Glomerular visceral epithelial cell (primary cell): Measurements from ENCODE around the gene IL1RAPL1.
"Not testable (repeated sequence)": the region's sequence is repeated elsewhere in the genome, so short reads cannot be mapped to it uniquely, and the experiment has no call there.

Experiments used
- DNase-seq: peaks from one replicate; pipeline ENCODE4 v3.0.0-alpha.2; 2016; ENCODE audit errors: extremely low spot score

The IL1RAPL1 gene

DNA sequence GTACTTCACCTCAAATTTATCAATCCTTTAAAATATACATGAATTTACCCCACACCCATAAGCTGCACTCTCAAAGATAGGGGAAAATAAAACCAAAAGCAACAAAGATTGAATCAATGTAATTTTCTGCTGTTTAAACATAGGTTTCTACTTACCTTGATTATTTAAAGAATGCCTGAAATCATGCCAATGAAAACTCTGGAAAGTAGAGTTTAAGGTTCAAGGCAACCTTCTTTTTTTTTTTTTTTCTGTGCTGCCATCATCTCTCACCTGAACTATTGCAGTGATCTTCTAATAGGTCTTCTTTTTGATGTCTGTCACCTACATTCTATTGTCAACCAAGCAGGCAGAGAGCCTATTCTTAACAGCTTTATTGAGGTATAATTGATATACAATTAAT lies 682.1 kb downstream of the IL1RAPL1 start:
- DNase-seq: no peak

DNA sequence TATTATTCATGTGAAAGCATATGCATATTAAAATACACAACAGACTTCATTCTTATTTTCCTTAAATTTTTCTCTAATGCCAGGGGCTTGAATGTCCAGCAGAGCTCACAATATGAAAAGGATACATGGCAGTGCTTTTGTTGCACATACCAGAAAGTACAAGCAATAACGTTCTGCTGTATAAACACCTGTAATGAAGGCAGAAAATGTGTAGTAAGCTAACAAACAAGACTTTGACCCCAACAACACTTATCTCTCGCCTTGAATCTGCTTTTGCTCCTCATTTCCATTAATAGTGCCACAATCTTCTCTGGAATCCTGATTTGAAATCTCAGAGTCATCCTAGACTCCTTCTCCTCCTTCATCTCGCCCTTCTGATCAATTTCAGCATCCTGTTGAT lies 687.3 kb downstream of the IL1RAPL1 start:
- DNase-seq: no peak

DNA sequence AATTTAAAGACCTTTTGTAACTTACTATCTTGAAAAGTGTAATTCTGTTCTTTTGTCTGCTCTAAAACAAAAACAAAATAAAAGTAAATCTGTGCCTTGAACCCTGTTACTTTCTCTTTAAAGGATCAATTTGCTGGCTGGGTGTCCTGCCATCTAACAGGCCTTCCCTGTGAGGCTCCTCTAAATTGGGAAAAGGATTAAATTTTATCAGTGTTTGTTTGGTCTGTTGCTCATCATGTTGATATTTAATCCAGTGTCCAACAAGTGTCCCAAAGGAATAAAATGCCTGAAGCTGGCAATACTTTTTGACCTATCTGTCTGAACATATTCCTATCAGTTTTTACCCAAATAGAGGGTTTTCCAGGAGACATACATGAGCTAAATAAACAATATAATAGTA lies 688.7 kb downstream of the IL1RAPL1 start:
- DNase-seq: no peak

DNA sequence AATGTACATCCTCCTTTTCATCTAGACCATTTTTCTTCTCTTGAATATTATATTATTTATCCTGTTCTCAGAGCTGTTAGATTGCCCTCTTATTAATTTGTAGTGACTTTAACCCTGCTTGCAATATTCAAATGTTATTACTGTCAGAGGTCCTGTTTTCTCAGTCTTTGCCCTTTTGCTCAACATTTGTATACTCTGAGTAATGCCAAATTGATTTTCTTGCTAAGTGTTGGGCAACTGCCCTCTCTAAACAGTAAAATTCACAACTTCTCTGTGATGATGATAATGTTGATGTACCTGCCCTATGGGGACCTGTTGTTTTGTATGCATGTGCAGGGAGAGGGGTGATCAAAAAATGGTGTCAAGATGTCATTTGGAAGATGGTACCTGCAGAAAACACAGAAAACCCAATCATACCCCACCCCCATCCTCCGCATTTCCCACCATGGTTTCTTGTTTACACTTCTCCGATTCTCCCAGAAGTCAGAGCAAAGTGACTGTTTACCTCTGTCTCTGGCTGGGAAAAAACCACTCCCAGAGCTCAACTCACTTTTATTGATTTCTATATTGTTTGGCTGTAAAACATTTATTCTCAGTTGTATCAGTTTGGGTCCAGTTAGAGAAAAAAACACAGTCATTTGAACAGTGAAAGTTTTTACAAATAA lies 694.0 kb downstream of the IL1RAPL1 start:
- no peak for DNase-seq

DNA sequence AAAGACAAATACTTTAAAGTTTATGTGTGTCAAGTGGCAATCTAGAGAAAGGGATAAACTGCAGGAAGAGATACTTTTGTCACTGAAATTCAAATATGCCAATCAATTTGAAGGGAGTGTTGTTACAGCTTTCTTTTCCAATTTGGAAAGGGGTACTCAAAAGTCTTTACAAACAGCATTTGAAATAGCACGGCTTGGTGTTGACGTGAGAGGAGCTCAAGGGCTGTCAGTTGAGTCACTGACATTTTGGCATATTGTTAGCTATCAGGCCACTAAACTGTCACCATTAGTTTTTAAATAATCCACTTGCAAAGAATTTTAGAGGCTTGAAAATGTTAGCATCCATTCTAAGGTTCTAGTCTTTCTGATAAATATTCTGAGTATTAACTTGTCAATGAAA lies 698.4 kb downstream of the IL1RAPL1 start:
- DNase-seq: no peak

DNA sequence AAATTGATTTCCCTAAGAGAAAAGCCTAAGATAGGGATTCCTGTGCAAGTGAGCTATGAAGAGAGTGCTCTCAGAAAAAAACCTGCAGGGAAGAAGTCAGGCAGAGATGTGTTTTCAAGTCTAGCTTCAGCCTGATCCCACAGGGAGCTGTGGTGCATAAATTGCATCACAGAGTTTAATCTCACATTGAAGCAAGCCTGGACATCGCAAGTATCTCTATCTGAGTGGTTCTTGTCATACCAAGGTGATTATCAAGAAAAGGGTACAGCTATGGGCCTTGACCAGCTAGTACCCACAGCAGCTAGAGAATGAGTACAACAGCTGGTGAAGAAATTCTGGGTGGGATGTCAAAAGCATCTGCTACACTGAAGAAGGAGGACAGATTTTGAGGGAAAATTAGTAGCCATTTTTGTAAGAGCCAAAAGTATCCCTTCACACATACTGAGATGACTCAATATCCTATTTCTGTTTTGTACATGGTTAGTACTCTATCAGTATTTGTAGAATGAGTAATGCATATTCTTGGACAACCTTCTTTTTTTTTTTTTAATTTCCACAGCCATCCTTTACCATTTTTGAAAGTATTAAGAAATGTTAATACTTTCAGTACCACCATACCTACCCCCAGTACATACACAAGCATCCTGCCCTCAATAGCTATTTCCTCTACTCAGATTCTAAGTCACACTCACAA lies 708.9 kb downstream of the IL1RAPL1 start:
- DNase-seq: no peak

- DNase-seq: no peak
Measured at GRCh38 chrX:29297171-29297800, 710.0 kb downstream of the IL1RAPL1 start.

GRCh38 chrX:29299684-29300083 lies 712.4 kb downstream of the IL1RAPL1 start:
- no peak for DNase-seq

DNA sequence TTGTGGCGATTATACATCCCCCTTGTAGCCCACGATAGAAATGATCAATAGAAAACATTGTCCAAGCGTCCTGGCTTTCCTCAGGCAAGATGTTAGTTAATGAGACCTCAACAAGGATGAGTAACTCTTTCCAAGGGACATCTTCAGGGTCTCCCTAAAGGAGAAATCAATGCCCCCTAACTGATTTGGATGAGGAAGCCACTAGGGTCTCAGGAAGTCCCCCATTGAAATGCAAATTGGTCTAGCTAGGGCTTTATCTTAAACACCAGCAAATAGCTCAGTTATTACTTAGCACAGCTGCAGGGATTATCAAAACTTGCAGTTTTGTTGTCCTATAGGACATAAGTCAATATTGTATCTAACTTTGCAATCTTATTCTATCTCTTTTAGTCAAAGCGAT lies 721.5 kb downstream of the IL1RAPL1 start:
- no peak for DNase-seq

DNA sequence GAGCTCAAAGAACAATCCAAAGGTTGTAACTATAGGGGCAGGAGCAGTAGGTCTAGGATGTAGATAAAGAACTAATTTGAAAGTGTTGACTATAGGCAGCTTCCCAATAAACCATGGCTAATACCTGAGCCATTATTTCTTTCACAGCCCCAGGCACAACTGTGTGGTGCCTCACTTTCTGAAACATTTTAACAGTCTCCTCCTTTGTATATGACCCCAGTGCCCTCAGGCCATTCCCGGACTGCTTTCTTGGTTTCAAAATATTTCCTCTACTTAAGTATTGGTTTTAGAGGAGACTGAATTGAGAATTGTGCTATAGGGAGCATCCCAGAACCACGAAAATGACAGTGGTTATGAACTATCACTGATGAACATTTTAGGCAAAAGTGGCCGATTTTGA lies 728.7 kb downstream of the IL1RAPL1 start:
- DNase-seq: no peak

DNA sequence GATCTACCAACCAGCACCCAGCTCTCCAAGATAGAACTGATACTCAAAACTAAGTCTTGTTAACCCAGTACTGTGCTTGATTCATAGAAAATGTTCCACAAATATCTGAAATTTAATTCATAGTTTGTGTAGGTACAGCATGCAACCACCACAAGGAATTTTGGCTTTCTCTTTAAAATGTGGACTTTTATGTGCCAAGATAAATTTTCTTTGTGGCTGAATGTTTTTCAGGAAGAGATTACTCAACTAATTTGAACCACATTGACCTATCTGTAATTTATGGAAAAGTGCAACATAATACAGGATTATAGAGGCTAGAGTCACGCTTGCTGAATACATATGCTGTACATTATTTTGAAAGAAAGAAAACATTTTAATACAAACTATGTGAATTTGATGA lies 730.8 kb downstream of the IL1RAPL1 start:
- DNase-seq: no peak

- not testable (repeated sequence) for DNase-seq
Measured at GRCh38 chrX:29332429-29332828, 745.2 kb downstream of the IL1RAPL1 start.

DNA sequence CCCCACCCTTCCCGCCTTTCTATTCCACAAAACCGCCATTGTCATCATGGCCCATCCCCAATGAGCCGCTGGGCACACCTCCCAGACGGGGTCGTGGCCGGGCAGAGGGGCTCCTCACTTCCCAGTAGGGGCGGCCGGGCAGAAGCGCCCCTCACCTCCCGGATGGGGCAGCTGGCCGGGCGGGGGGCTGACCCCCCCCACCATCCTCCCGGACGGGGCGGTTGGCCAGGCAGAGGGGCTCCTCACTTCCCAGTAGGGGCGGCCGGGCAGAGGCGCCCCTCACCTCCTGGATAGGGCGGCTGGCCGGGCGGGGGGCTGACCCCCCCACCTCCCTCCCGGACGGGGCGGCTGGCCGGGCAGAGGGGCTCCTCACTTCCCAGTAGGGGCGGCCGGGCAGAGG lies 745.8 kb downstream of the IL1RAPL1 start:
- DNase-seq: not testable (repeated sequence)

DNA sequence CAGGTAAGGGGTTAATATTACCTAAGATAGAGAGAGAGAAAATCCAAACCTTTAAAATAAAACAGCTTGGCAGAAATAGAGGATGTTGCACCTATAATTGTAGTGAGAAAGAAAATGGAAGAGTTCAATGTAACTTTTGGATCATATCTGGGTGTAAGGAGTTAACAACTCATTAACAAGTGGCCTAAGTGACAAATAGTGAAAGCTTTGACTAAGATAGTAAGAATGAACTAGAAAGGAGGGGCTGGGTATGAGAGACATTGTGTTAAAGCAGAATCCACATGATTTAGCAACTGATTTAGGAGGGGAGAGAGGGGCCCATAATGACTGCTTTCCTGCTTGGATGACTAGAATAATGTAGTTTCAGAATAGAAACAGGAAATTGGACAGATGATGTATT lies 761.0 kb downstream of the IL1RAPL1 start:
- DNase-seq: no peak

GRCh38 chrX:29359276-29359675 lies 772.0 kb downstream of the IL1RAPL1 start:
- DNase-seq: no peak

DNA sequence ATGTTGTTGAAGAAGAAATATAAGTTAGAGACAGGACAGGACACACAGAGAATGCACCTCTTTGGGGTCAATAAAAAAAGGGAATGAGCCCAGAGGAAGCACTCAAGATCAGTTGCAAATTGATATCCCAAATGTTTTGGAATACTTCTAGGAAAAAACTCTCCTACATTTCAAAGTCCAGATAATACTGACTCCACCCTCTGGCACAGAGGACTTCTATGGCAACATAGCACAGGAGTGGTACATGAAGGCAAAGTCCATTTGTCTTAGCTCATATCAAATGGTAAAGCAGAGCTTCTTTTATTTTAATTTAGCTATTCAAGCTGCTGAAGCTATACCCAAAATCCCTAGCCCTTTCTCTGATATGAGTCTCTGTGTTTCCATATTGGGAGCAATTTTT lies 787.5 kb downstream of the IL1RAPL1 start:
- not testable (repeated sequence) for DNase-seq

GRCh38 chrX:29376584-29376983 lies 789.3 kb downstream of the IL1RAPL1 start:
- no peak for DNase-seq

GRCh38 chrX:29382811-29383210 lies 795.6 kb downstream of the IL1RAPL1 start:
- DNase-seq: no peak

DNA sequence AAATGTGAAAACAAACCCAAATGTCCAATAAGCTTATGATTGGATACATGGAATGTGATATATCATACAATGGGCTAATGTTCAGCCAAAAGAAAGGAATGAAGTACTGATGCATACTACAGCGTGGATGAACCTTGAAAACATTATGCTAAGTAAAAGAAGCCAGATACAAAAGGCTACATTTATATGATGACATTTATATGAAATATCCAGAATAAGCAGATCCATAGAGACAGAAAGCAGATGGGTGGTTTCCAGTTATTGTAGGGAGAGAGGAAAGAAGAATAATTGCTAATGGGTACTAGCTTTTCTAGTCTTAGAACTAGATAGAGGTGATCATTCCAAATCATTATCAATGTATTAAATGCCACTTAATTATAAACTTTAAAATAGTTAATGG lies 801.3 kb downstream of the IL1RAPL1 start:
- DNase-seq: no peak

GRCh38 chrX:29397506-29397905 lies 810.3 kb downstream of the IL1RAPL1 start:
- peak; percentile 0 for DNase-seq

DNA sequence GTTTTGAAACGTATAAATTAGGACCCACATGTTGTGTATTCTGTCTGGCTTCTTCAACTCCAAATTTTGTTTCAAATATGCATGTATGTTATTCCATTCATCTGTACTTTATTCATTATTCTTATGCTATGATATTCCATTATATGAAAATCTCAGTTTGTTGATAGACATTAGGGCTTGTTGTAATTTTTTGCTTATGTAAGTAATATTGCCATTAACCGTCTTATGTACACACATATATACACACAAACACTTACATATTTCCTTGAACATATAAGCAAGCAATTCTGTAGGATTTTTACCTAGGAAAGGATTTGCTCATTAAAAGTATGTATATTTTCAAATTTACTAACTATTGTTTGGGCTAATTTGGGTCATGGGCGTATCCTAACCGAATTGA lies 820.1 kb downstream of the IL1RAPL1 start:
- DNase-seq: no peak

DNA sequence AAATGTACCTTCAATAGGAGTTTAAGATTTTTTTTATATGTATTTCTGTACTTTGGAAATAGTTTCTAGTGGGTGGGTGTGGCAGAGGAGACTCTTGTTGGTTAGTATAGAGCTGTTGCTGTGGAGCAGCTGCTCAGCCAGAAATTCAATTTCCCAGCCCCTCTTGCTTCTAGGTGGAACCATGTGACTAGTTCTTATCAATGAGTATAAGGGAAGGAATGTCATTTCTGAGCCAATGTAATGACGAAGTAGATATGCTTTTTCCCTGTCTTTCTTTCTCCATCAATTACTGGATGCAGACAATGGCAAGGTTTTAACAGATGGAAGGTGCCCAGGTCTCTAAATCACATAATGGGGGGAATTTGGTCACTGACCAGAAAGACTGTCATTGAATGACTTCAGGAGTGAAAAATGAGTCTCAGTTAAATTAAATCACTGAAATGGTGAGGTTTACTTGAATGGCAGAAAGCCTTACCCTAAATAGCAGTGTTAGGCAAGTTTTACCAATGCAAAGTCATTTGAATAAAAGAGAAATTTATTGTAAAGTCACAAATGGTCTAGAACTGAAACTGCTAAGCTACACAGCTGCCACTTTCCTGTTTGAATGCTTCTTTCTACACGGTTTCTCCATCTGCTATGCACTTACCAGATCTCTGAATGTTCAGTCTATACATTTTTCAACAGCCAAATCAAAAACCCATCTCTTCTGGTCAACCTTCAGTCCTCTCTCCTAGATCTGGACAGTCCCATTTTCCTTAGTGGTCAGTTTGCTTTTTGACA lies 832.7 kb downstream of the IL1RAPL1 start:
- DNase-seq: peak; percentile 0
